ENCODE measurements around the gene DUS1L.

DUS1L gene

GRCh38 chr17:82076018-82076784, 10.6 kb upstream of the DUS1L start:
- DNase-seq: no peak

- DNase-seq: no peak
These were observed 7.8 kb upstream of the DUS1L start for GRCh38 chr17:82073446-82073845.

GRCh38 chr17:82072827-82073226, 7.2 kb upstream of the DUS1L start:
- no peak for DNase-seq

- DNase-seq: no peak
These were observed 5.0 kb upstream of the DUS1L start for GRCh38 chr17:82070611-82071010.

GRCh38 chr17:82065193-82065637, 389 bp downstream of the DUS1L start:
- DNase-seq: peak; percentile 18

GRCh38 chr17:82064433-82065192, 991 bp downstream of the DUS1L start:
- no peak for DNase-seq

GRCh38 chr17:82063424-82064415, 1.9 kb downstream of the DUS1L start:
- no peak for DNase-seq

GRCh38 chr17:82062984-82063368, 2.6 kb downstream of the DUS1L start:
- no peak for DNase-seq

GRCh38 chr17:82062076-82062983, 3.3 kb downstream of the DUS1L start:
- DNase-seq: no peak

- DNase-seq: no peak
These were observed 4.3 kb downstream of the DUS1L start for GRCh38 chr17:82061047-82061925.

GRCh38 chr17:82060614-82061013, 5.0 kb downstream of the DUS1L start:
- no peak for DNase-seq

GRCh38 chr17:82060001-82060380, 5.6 kb downstream of the DUS1L start:
- no peak for DNase-seq

GRCh38 chr17:82059272-82060000, 6.2 kb downstream of the DUS1L start:
- no peak for DNase-seq

GRCh38 chr17:82058855-82059249, 6.8 kb downstream of the DUS1L start:
- DNase-seq: no peak

GRCh38 chr17:82058230-82058854, 7.3 kb downstream of the DUS1L start:
- no peak for DNase-seq

GRCh38 chr17:82056729-82057621, 8.6 kb downstream of the DUS1L start:
- no peak for DNase-seq

GRCh38 chr17:82055965-82056728, 9.5 kb downstream of the DUS1L start:
- DNase-seq: no peak
